PC-3 (cell line): ENCODE measurements around the gene XPC. TPM values are rescaled to one million over a fixed set of nuclear protein-coding genes. Genes with fewer than 3 reads are reported as not detected.
"Not testable (repeated sequence)": the region's sequence is repeated elsewhere in the genome, so short reads cannot be mapped to it uniquely, and the experiment has no call there.

ENCODE experiments used
- ATAC-seq: fragments of 200-7000 bp; cut with Tn5 transposase; 2 replicates; pipeline ENCODE4 v1.9.1; 2020; ENCODE audit warnings: mild to moderate bottlenecking, moderate library complexity
- BruUV-seq: library from RNA; stranded (reverse); fragments of 400-500 nt; replicated peaks from 2 replicates; lab custom pipeline; 2021; lab: Mats Ljungman, UMichigan
- CTCF ChIA-PET: fragments of 300-600 bp; sonication (Branson Sonifier 250); formaldehyde crosslinking; loops from one replicate; lab custom pipeline; 2022; ENCODE audit warnings: antibody characterized with exemption; lab: Charles Lee
- POLR2A ChIA-PET: fragments of 300-600 bp; sonication (Branson Sonifier 250); formaldehyde crosslinking; loops from one replicate; lab custom pipeline; 2022; ENCODE audit warnings: antibody characterized with exemption; ENCODE audit not compliant: unreplicated experiment; lab: Charles Lee
- DNase-seq: peaks from one replicate; pipeline ENCODE4 v3.0.0-alpha.2; 2015
- H2AFZ ChIP-seq: fragments of 300-600 bp; sonication (generic); 2 replicates; pipeline ENCODE4 v1.6.0; 2016; ENCODE audit warnings: antibody characterized with exemption, low read length
- H3F3A ChIP-seq: fragments of 300-600 bp; sonication (generic); one replicate; pipeline ENCODE4 v1.6.0; 2017; ENCODE audit warnings: antibody characterized with exemption, low read length, control low read depth, mild to moderate bottlenecking; ENCODE audit not compliant: unreplicated experiment
- H3K27ac ChIP-seq: fragments of 300-600 bp; sonication (generic); 2 replicates; pipeline ENCODE4 v1.5.1; 2016; ENCODE audit warnings: mild to moderate bottlenecking, low read length
- H3K27me3 ChIP-seq: fragments of 300-600 bp; sonication (generic); 2 replicates; pipeline ENCODE4 v1.6.1; 2016; ENCODE audit warnings: low read length, mixed read lengths
- H3K36me3 ChIP-seq: fragments of 300-600 bp; sonication (generic); 2 replicates; pipeline ENCODE4 v1.6.1; 2016; ENCODE audit warnings: low read depth, mixed run types, low read length, mixed read lengths
- H3K4me1 ChIP-seq: fragments of 300-600 bp; sonication (generic); 2 replicates; pipeline ENCODE4 v1.5.1; 2016; ENCODE audit warnings: low read length; ENCODE audit not compliant: insufficient read depth
- H3K4me2 ChIP-seq: fragments of 300-600 bp; sonication (generic); 2 replicates; pipeline ENCODE4 v1.6.0; 2016; ENCODE audit warnings: low read length
- H3K4me3 ChIP-seq: fragments of 300-600 bp; sonication (generic); 2 replicates; pipeline ENCODE4 v1.5.1; 2016; ENCODE audit warnings: mild to moderate bottlenecking, low read length, mixed read lengths
- H3K79me2 ChIP-seq: fragments of 300-600 bp; sonication (generic); 2 replicates; pipeline ENCODE4 v1.6.1; 2017; ENCODE audit warnings: low read length, mixed read lengths
- H3K9ac ChIP-seq: fragments of 300-600 bp; sonication (generic); 2 replicates; pipeline ENCODE4 v1.6.0; 2016; ENCODE audit warnings: mild to moderate bottlenecking, low read length
- H3K9me2 ChIP-seq: fragments of 300-600 bp; sonication (generic); replicated peaks from 2 replicates; pipeline ENCODE4 v1.6.1; 2016; ENCODE audit warnings: mixed run types, low read length, mixed read lengths
- H3K9me3 ChIP-seq: fragments of 300-600 bp; sonication (generic); 2 replicates; pipeline ENCODE4 v1.6.1; 2016; ENCODE audit warnings: low read length, mixed read lengths
- H4K20me1 ChIP-seq: fragments of 300-600 bp; sonication (generic); 2 replicates; pipeline ENCODE4 v1.6.1; 2016; ENCODE audit warnings: low read length, mixed read lengths
- CTCF ChIP-seq: fragments of 300-600 bp; sonication (generic); conservative IDR thresholded peaks from 2 replicates; pipeline ENCODE4 v1.5.1; 2017; ENCODE audit warnings: antibody characterized with exemption, low read depth, mild to moderate bottlenecking, low read length
- EZH2 ChIP-seq: fragments of 300-600 bp; sonication (generic); IDR thresholded peaks from one replicate; pipeline ENCODE4 v1.6.1; 2017; ENCODE audit warnings: antibody characterized with exemption, mild to moderate bottlenecking, low read length; ENCODE audit not compliant: unreplicated experiment
- EZH2phosphoT487 ChIP-seq: fragments of 300-600 bp; sonication (generic); IDR thresholded peaks from 2 replicates; pipeline ENCODE4 v1.6.1; 2018; ENCODE audit warnings: mild to moderate bottlenecking, antibody characterized with exemption, low read length, borderline replicate concordance
- intact Hi-C: fragments of 100-400 bp; cut with micrococcal nuclease; formaldehyde crosslinking; loops from 2 replicates; pipeline ENCODE4 v1.9.0; 2023
- total RNA-seq: library from RNA; depleted of rRNA; stranded (reverse); fragments of >200 nt; gene quantifications from 2 replicates; pipeline ENCODE4 v1.2.3, GENCODE V29; 2014

The XPC gene
- total RNA-seq, 1 experiment from 2014 or later, result 24.3 TPM

DNA sequence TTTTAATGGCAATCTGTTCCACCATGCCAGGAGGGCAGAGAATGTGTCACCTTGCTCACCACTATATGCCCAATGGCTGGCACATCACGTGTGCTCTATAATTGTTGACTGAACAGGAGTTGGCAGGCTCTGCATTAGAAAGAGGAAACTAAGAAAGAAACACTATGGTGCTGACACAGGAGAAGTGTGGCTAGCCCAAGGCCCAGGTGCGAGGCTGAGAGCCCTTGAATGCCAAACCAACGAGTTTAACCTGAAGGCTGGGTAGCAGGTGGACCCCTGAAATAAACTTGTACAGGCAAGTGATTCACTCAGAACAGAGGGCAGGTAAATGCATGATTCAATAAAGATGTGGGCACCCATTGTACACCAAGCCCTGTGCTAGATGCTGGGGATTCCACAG is 56.1 kb downstream of the XPC start:
- no TSS peak for BruUV-seq
- Histone ChIP-seq H3K79me2 (peaks cover 88% of the 10 kb centered on the region), H3K36me3 (peaks cover 8% of the 10 kb centered on the region; the same call in 1 of the 2 replicates), H3K4me2 (peak overlapping the region; percentile 87; the same call in 1 of the 2 replicates), H3K27me3 (no peaks in the 10 kb centered on the region), H3K27ac (no peak overlapping the region), H3K9me3 (no peaks in the 10 kb centered on the region), H4K20me1 (peaks cover 14% of the 10 kb centered on the region), H3F3A (no peaks in the 10 kb centered on the region), H3K4me1 (peaks cover 23% of the 10 kb centered on the region), H3K9ac (no peak overlapping the region), H3K9me2 (no peaks in the 10 kb centered on the region), H3K4me3 (0 out of 2 replicates have a peak overlapping the region, but pooled peaks have one; percentile 87), H2AFZ (no peak overlapping the region)
- TF ChIP-seq EZH2phosphoT487 (no peak), CTCF (no peak), EZH2 (no peak)
- CTCF ChIA-PET, result no interaction called here
- DNase-seq (no peak), ATAC-seq (no peak)
- POLR2A ChIA-PET, result no interaction called here
- intact Hi-C loops, result loop anchor here (10.0 kb wide), 1 partner anchor 468 kb away; no protein-coding TSS in a partner anchor

DNA sequence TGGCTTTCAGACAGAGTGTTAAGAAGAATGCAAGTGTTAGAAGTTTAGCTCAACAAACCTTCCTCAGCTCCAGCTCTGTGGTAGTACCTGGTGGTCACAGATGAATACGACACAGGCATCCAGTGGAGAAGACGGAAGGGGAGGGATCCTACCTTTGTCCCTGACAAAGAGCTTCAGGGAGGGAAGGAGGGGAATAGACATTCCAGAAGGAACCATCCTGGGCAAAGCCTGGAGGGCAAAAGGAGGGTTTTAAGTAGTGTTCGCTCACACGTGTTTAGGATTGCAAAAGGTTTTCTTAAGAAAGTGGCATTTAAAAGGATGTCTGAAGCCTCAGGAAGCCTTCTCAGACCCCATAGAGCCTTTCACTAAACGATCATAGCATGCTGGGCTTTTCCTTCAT is 56.5 kb downstream of the XPC start:
- TF ChIP-seq EZH2phosphoT487 (no peak), CTCF (no peak), EZH2 (no peak)
- intact Hi-C loops, result loop anchor here (10.0 kb wide), 1 partner anchor 467 kb away; no protein-coding TSS in a partner anchor

GRCh38 chr3:14120921-14121448 is 57.4 kb downstream of the XPC start:
- H3K27me3 ChIP-seq, H3F3A ChIP-seq, H3K9ac ChIP-seq, H3K4me2 ChIP-seq, POLR2A ChIA-PET, H4K20me1 ChIP-seq, CTCF ChIA-PET, H3K9me2 ChIP-seq, H3K4me3 ChIP-seq, H3K27ac ChIP-seq, BruUV-seq, H3K9me3 ChIP-seq, DNase-seq, ATAC-seq, H2AFZ ChIP-seq: not testable (repeated sequence)
- intact Hi-C loops, result loop anchor here (10.0 kb wide), 1 partner anchor 466 kb away; no protein-coding TSS in a partner anchor
- H3K4me1 ChIP-seq, result peaks cover 13% of the 10 kb centered on the region
- peaks cover 10% of the 10 kb centered on the region; the same call in 1 of the 2 replicates for H3K36me3 ChIP-seq
- H3K79me2 ChIP-seq, result peaks cover 78% of the 10 kb centered on the region

More for the DNA sequence above, 56.5 kb downstream of the XPC start:
- Histone ChIP-seq H3K27me3 (no peaks in the 10 kb centered on the region), H3K9ac (no peak overlapping the region), H2AFZ (no peak overlapping the region), H3K79me2 (peaks cover 87% of the 10 kb centered on the region), H3K9me3 (no peaks in the 10 kb centered on the region), H3K27ac (no peak overlapping the region), H4K20me1 (peaks cover 10% of the 10 kb centered on the region), H3F3A (no peaks in the 10 kb centered on the region), H3K36me3 (peaks cover 8% of the 10 kb centered on the region; the same call in 1 of the 2 replicates), H3K9me2 (no peaks in the 10 kb centered on the region), H3K4me1 (peaks cover 22% of the 10 kb centered on the region), H3K4me2 (no peak overlapping the region), H3K4me3 (no peak overlapping the region)
- POLR2A ChIA-PET, result no interaction called here
- BruUV-seq, result no TSS peak
- no peak for ATAC-seq
- CTCF ChIA-PET, result no interaction called here
- no peak for DNase-seq
